Pulmonary artery endothelial cell (primary cell): ENCODE measurements around the gene EGR4. TPM values are rescaled to one million over a fixed set of nuclear protein-coding genes. Genes with fewer than 3 reads are reported as not detected.
A peak's percentile ranks its signal among the peaks of the same experiment; 100 is the strongest.
"Not testable (repeated sequence)": the region's sequence is repeated elsewhere in the genome, so short reads cannot be mapped to it uniquely, and the experiment has no call there.

ENCODE experiments used
- DNase-seq: peaks from one replicate; pipeline ENCODE4 v3.0.0-alpha.2; 2011; ENCODE audit warnings: low read depth, low spot score
- total RNA-seq: library from RNA; depleted of rRNA; stranded (reverse); fragments of >200 nt; gene quantifications from 2 replicates; pipeline ENCODE4 v1.2.3, GENCODE V29; 2014

EGR4 gene
- total RNA-seq, 1 donor from 2014 or later, result not detected

- no peak for DNase-seq
Measured at GRCh38 chr2:73263540-73264331, 29.6 kb downstream of the EGR4 start.

- DNase-seq, result not testable (repeated sequence)
Measured at GRCh38 chr2:73262691-73263429, 30.5 kb downstream of the EGR4 start.

- DNase-seq, result no peak
Measured at GRCh38 chr2:73262108-73262651, 31.2 kb downstream of the EGR4 start.

GRCh38 chr2:73260338-73260984, 32.9 kb downstream of the EGR4 start:
- DNase-seq, result peak; percentile 26

DNA sequence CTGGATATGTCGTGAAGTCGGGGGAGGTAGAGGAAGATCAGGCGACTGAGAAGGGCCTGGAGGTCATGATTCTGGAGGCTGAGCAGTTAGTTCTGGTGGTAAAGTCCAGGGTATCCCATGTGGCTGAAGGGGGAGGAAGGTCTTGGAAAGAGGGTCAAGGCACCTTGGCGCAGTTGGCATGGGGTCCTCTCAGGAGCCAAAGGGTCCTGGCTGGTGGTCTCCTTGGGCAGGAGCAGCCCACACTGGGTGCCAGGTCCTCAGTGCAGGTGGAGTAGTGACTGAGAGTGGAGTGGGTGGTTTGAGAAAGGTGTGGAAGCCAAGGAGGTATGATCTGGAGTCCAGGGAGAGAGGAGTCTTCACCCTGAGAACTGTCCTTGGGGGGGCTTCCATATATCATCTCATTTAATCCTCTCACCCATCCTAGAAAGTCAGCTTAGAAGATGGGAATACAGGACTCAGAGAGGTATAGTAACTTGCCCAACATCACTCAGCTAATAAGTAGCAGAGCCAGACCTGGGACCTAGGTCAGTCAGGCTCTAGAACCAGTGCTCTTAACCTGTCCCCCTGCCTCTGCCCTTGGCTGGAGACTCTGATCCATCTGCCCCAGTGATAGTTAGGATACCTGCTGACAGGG, 33.5 kb downstream of the EGR4 start:
- no peak for DNase-seq

GRCh38 chr2:73259276-73259675, 34.1 kb downstream of the EGR4 start:
- DNase-seq, result no peak

DNA sequence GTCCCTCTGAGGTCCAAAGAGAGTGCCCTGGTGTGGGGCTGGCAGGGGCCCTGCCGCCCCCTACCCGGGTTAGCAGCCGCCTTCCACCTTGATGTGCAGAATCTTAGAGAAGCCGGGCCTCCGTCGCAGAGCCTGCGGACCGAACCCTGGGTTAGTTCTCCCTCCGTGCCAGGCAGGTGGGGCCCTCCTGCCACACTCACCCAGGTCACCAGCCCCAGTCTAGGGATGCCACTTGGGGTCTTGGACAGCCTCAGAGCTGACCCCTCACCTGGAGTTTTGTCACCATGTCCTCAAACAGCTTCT, 34.5 kb downstream of the EGR4 start:
- DNase-seq, result no peak

DNA sequence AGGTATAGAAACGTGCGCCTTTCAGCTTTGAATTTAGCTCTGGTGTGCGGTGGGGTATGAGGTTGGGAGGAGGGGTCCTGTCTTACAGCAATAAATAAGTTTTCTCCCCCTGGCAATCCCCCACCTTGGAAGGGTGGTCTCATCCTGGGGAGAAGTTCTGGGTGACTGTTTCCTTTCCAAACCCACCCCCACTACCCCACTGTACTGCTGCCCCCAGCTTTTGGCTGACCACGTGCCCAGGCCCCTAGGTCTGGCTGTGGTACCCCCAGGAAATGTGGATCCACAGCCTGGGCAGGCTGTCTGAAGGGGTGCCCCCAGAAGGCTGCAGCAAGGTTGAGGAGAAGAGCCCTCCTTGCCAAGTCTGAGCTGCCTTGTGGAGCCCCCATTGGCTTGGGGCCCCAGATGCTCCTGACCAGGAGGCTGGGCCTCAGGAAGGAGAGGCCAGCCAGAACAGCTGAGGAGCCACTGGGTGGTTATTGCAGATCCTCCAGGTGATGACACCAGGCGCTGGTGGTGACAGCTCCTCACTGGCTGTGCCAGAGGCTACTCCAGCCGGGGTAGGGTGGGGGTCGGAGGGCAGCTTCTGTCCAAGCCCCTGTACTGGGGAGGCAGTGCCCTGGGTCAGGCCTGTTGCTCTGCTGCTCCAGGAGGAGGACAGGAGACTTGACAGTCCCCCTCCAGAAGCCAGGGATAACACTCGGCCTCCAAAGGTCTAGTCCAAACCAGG, 35.0 kb downstream of the EGR4 start:
- DNase-seq, result no peak

DNA sequence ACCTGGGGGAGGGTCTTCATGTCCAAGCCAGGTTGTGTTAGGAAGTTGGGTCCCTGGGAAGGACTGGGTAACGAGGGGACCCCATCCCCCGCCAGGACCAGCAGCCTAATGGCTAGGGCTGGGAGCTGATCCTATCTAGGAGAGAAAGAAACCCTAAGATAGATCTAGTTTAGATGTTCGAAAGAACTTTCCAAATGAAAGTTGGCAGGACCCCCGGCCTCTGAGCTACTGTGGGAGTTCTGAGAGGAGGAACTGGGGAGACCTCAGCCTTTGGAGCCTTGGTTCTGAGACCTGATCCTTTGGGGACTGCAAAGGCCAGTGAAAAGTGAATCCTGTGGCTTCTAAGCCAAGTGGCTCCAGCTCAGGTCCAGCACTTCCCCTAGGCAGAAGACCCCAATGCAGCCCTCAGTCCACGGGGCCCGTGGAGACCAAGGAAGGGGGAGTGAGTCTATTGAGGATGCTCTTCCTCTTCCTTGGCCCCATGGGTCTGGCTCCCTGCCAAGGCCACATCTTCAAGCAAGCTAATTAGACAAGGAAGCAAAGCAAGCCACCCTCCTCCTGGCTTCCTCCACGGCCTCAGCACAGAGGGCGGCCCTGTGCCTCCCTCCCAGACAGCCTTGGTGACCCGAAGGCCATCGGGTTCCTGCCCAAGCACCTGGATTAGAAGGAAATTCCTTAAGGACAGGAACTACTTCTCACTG, 35.8 kb downstream of the EGR4 start:
- DNase-seq, result no peak

- no peak for DNase-seq
Measured at GRCh38 chr2:73257021-73257420, 36.3 kb downstream of the EGR4 start.

- DNase-seq, result no peak
Measured at GRCh38 chr2:73256618-73256922, 36.8 kb downstream of the EGR4 start.

DNA sequence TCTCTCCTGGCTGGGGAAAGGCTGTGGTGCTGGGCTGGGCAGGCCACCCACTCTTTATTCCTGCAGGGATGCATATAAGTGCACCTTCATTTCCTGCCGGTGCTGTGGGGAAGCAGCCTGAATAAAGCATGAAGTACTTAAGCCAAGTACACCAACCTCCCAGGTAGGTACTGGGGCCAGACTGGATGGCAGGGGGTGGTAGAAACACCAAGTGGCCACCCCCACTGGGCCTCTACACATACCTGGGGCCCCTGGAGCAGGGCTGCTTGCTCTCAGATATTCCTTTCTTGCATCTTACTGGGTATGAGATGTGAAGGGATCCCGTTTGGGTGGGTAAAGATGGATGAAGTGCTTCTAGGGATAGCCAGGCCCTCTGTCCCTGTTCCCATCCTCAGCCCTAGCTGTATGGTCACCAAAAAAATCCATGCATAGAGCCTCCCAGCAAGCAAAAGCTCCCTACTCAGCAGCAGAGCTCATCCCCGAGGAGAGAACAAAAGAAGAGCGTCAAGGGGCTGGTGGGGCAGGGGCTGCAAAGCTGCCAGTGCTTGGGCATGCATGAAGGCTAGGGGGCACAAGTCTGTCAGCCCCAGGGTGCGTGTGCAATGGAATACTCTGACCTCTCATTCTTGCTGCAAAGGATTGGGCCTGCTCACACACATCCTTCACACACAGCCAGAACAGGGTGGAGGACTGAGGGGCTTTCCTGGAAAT, 37.3 kb downstream of the EGR4 start:
- DNase-seq, result no peak

DNA sequence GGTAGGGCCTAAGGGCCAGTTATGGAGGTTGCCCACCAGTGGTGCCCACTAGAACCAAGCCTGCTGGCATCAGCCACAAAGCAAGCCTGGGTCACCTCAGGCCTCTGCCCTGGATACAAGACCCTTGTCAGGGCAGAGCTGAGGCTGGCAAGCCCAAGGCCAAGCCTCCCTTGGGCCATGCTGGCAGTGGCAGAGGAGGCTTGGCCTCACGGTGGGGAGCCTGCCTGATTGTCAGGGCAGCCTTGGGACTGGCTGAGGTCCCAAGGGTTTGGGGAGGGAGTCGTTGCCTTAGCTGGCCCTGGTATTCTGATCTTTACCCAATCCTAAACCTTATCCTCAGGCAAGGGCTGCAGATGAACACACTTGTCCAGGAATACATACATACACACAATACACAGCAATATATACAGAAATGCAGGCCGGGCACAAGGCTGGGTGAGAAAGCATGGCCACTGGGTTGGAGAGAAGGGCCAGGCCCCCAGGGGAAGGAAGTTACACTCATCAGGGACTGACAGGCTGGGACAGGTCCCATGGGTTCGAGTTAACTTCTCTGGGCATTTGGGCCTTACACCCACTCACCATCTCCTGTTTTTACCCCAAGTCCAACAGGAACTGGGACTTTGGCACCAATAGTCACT, 38.2 kb downstream of the EGR4 start:
- no peak for DNase-seq

- DNase-seq, result no peak
Measured at GRCh38 chr2:73254343-73255006, 38.9 kb downstream of the EGR4 start.

- no peak for DNase-seq
Measured at GRCh38 chr2:73253901-73254300, 39.4 kb downstream of the EGR4 start.

DNA sequence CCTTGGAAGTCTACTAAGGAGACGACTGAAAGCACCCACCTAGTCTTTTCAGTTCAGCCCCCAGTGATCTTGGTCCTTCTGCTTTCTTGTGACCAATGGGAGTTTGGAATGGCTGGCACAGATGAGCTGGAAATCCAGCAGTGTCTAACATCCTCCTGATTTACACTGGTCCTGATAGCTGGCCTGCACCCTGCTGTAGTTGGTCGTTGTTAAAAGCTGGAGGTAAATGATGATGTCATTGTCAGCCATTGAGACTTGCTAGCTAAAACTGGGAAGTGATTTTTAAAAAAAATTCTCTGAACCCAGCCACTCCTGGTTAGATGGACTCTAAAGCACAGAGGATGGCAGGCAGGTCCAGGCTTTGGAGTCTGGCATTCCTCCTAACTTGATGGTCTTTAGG, 39.9 kb downstream of the EGR4 start:
- DNase-seq, result no peak

GRCh38 chr2:73252238-73253027, 40.9 kb downstream of the EGR4 start:
- no peak for DNase-seq
